ENCODE results near the gene OSTC. TPM values are rescaled to one million over a fixed set of nuclear protein-coding genes. Genes with fewer than 3 reads are reported as not detected.

The OSTC gene
- total RNA-seq, 1 experiment from 2014 or later, result 175 TPM

DNA sequence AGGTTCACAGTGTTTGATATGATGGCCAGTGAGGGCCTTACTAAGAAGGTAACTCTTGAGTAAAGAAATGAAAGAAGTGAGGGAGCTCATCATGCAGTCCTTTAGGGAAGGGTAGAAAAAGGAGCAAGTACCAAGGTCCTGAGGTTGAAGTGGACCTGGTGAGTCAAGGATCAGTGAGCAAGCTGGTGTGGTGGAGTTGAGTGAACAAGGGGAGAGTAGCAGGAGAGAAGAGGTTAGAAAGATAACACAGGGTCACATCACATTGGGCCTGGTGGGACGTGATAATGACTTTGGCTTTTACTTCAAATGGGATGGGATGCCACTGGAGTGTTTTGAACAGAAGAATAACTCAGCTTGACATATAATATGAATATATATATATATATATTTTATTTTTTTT lies 44.7 kb downstream of the OSTC start:
- no peak overlapping the region for H3K4me3 Mint-ChIP-seq (ENCODE audit: unreplicated experiment)
- DNase-seq (ENCODE audit: unreplicated experiment), result no peak
- no peaks in the 10 kb centered on the region for H3K27me3 Mint-ChIP-seq (ENCODE audit: insufficient read depth, unreplicated experiment)
- POLR2A ChIA-PET, result interaction anchor here (0.6 kb wide), 1 partner anchor 64 kb away, joined by 3 read pairs; no protein-coding TSS in a partner anchor
- CTCF ChIA-PET, result interaction anchor here (0.6 to 1.1 kb wide), 4 partner anchors 13 to 88 kb away, joined by 3 read pairs; no protein-coding TSS in a partner anchor
- no TSS peak for BruUV-seq (replicated peaks)
- H3K27ac Mint-ChIP-seq (ENCODE audit: low read depth, unreplicated experiment), result no peak overlapping the region
- H3K36me3 Mint-ChIP-seq (ENCODE audit: insufficient read depth, unreplicated experiment), result no peaks in the 10 kb centered on the region
- H3K4me1 Mint-ChIP-seq (ENCODE audit: insufficient read depth, unreplicated experiment), result peaks cover 4% of the 10 kb centered on the region
- intact Hi-C loops (cut with micrococcal nuclease), result no loop called here
- TF ChIP-seq, protein P1, sequence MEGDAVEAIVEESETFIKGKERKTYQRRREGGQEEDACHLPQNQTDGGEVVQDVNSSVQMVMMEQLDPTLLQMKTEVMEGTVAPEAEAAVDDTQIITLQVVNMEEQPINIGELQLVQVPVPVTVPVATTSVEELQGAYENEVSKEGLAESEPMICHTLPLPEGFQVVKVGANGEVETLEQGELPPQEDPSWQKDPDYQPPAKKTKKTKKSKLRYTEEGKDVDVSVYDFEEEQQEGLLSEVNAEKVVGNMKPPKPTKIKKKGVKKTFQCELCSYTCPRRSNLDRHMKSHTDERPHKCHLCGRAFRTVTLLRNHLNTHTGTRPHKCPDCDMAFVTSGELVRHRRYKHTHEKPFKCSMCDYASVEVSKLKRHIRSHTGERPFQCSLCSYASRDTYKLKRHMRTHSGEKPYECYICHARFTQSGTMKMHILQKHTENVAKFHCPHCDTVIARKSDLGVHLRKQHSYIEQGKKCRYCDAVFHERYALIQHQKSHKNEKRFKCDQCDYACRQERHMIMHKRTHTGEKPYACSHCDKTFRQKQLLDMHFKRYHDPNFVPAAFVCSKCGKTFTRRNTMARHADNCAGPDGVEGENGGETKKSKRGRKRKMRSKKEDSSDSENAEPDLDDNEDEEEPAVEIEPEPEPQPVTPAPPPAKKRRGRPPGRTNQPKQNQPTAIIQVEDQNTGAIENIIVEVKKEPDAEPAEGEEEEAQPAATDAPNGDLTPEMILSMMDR (IDR thresholded peaks at IDR 0.05; ENCODE audit: unreplicated experiment), result no peak
- no peaks in the 10 kb centered on the region for H3K9me3 Mint-ChIP-seq (ENCODE audit: unreplicated experiment)

DNA sequence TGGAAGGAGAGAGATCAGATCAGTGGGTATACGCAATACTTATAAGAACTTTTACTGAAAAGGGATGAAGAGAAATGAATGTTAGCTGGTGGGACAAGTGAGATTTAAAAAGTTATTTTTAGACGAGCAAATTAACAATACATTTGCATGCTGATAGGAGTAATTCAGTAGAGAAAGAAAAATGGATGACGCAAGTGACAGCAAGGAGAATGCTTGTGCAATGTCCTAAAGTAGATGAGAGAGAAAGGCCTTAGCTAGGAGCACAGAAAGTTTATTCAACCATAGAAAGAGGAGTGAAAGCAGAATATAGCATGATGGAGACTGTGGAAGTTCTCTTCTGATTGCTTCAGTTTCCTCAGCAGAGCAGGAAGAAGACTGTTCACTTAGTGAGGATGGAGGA lies 45.8 kb downstream of the OSTC start:
- no TSS peak for BruUV-seq (replicated peaks)
- intact Hi-C loops (cut with micrococcal nuclease), result no loop called here
- H3K4me1 Mint-ChIP-seq (ENCODE audit: insufficient read depth, unreplicated experiment), result no peaks in the 10 kb centered on the region
- DNase-seq (ENCODE audit: unreplicated experiment), result no peak
- H3K27ac Mint-ChIP-seq (ENCODE audit: low read depth, unreplicated experiment), result no peak overlapping the region
- ChIA-PET POLR2A (no interaction called here), CTCF (interaction anchor here (1.0 kb wide), 1 partner anchor 11 kb away, joined by 3 read pairs; no protein-coding TSS in a partner anchor)
- H3K4me3 Mint-ChIP-seq (ENCODE audit: unreplicated experiment), result no peak overlapping the region
- TF ChIP-seq, protein P1 (IDR thresholded peaks at IDR 0.05; ENCODE audit: unreplicated experiment), result no peak
- H3K27me3 Mint-ChIP-seq (ENCODE audit: insufficient read depth, unreplicated experiment), result no peaks in the 10 kb centered on the region
- H3K9me3 Mint-ChIP-seq (ENCODE audit: unreplicated experiment), result no peaks in the 10 kb centered on the region
- H3K36me3 Mint-ChIP-seq (ENCODE audit: insufficient read depth, unreplicated experiment), result no peaks in the 10 kb centered on the region

DNA sequence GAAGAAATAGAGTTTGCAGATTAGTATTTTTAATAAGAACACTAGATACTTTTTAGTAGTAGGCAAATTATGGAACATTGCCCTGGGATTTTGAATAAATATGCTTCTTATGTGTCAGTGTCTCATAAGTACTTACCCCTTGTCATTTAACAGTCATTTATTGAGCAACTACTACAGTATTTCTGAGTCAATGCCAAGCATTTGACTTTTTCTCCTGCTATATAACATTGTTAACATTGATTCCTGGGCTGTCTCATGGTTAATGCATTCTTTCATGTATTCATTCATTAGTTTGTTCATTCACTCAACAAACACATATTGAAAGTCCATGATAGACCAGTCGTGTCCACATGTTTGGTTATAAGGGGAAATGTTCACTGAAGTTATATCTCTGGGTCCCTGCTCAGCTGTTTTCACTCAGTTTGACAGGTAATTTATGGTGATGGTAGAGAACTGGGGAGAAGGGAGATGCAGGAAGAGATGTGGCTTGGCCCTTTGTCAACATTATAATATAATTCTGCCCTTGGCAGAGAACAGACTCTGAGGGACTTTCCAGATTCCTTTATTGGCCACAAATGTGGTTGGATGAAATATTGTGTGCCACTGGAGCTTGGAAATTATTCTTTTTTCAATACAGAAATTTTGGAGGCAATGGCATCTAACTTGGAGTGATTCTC lies 49.8 kb downstream of the OSTC start:
- BruUV-seq (replicated peaks), result no TSS peak
- Mint-ChIP-seq H3K36me3 (ENCODE audit: insufficient read depth, unreplicated experiment) (no peaks in the 10 kb centered on the region), H3K9me3 (ENCODE audit: unreplicated experiment) (no peaks in the 10 kb centered on the region), H3K4me1 (ENCODE audit: insufficient read depth, unreplicated experiment) (no peaks in the 10 kb centered on the region), H3K4me3 (ENCODE audit: unreplicated experiment) (no peak overlapping the region), H3K27ac (ENCODE audit: low read depth, unreplicated experiment) (no peak overlapping the region), H3K27me3 (ENCODE audit: insufficient read depth, unreplicated experiment) (no peaks in the 10 kb centered on the region)
- intact Hi-C loops (cut with micrococcal nuclease), result no loop called here
- ChIA-PET POLR2A (no interaction called here), CTCF (interaction anchor here (0.6 to 1.1 kb wide), 2 partner anchors 506 to 704 kb away, joined by 3 to 5 read pairs; no protein-coding TSS in a partner anchor)
- TF ChIP-seq, protein P1 (IDR thresholded peaks at IDR 0.05; ENCODE audit: unreplicated experiment), result no peak
- DNase-seq (ENCODE audit: unreplicated experiment), result peak; percentile 27

DNA sequence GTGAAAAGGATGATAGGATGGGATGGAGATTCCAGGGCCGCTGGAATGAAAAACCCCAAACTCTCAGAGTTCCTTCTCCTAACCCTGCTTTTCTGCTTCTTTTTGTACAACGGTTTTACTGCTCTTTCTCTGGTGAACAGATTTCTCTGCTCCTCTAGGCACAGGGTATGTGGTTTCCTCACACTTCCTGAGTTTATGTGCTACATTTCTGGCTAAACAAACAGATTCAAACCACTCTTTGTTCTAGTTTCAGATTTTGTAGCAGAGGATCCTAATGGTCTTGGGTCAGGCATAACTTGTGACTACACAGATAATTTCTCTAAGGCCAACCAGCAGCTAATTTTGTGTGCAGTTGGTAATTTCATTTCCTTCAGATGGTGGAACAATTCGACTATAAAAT lies 52.6 kb downstream of the OSTC start:
- intact Hi-C loops (cut with micrococcal nuclease), result no loop called here
- CTCF ChIA-PET, result no interaction called here
- TF ChIP-seq, protein P1 (IDR thresholded peaks at IDR 0.05; ENCODE audit: unreplicated experiment), result no peak
- Mint-ChIP-seq H3K27ac (ENCODE audit: low read depth, unreplicated experiment) (no peak overlapping the region), H3K9me3 (ENCODE audit: unreplicated experiment) (no peaks in the 10 kb centered on the region), H3K4me3 (ENCODE audit: unreplicated experiment) (no peak overlapping the region), H3K27me3 (ENCODE audit: insufficient read depth, unreplicated experiment) (no peaks in the 10 kb centered on the region), H3K36me3 (ENCODE audit: insufficient read depth, unreplicated experiment) (no peaks in the 10 kb centered on the region), H3K4me1 (ENCODE audit: insufficient read depth, unreplicated experiment) (no peaks in the 10 kb centered on the region)
- BruUV-seq (replicated peaks), result no TSS peak
- POLR2A ChIA-PET, result interaction anchor here (0.6 kb wide), 1 partner anchor 998 kb away, joined by 3 read pairs; no protein-coding TSS in a partner anchor
- no peak for DNase-seq (ENCODE audit: unreplicated experiment)

Measured in MCF 10A (cell line).